Neural cell (in vitro differentiated cells): ENCODE data around the gene LMO2.

ENCODE experiments used
- EZH2 ChIP-seq: fragments of 200-600, 300-800 bp; shearing (Covaris generic), sonication (generic); IDR thresholded peaks from 2 replicates; pipeline ENCODE4 v1.6.1; 2014; ENCODE audit warnings: antibody characterized with exemption, low read length, borderline replicate concordance, mild to moderate bottlenecking; ENCODE audit not compliant: insufficient read depth, poor library complexity, severe bottlenecking
- POLR2AphosphoS5 ChIP-seq: IDR thresholded peaks from 2 replicates; pipeline ENCODE4 v1.6.1; 2012
- SMC3 ChIP-seq: fragments of 450-650 bp; conservative IDR thresholded peaks from 2 replicates; pipeline ENCODE4 v1.6.1; 2014; ENCODE audit warnings: antibody characterized with exemption, mild to moderate bottlenecking, moderate library complexity; ENCODE audit not compliant: poor library complexity
- TF ChIP-seq, protein P1 (sequence below): fragments of 450-650 bp; IDR thresholded peaks from 2 replicates; pipeline ENCODE4 v1.5.1; 2014; ENCODE audit warnings: antibody characterized with exemption, mild to moderate bottlenecking, moderate library complexity; ENCODE audit not compliant: poor library complexity, severe bottlenecking
- TF ChIP-seq, protein P2 (sequence below): IDR thresholded peaks from 2 replicates; pipeline ENCODE4 v1.6.1; 2012; ENCODE audit warnings: borderline replicate concordance

DNA sequence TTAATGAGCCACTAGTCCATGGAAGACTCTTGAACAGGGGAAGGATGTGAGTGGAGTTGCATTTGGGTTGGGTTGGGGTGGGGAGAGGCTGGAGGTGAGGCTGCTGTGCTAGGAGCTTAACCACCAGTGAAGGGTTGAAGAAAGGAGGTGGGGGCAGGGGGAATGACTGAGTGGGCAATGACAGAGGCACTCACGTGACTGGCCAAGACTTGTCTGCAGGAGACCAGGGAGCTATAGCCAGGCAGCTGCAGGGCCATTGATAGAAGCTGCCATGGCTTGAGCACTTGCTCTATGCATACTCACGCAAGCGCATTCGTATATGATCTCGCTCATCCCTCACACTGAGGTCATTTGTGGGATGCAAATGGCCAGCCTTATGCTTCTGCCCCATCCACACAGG lies 4.0 kb downstream of the LMO2 start:
- TF ChIP-seq, protein P1, sequence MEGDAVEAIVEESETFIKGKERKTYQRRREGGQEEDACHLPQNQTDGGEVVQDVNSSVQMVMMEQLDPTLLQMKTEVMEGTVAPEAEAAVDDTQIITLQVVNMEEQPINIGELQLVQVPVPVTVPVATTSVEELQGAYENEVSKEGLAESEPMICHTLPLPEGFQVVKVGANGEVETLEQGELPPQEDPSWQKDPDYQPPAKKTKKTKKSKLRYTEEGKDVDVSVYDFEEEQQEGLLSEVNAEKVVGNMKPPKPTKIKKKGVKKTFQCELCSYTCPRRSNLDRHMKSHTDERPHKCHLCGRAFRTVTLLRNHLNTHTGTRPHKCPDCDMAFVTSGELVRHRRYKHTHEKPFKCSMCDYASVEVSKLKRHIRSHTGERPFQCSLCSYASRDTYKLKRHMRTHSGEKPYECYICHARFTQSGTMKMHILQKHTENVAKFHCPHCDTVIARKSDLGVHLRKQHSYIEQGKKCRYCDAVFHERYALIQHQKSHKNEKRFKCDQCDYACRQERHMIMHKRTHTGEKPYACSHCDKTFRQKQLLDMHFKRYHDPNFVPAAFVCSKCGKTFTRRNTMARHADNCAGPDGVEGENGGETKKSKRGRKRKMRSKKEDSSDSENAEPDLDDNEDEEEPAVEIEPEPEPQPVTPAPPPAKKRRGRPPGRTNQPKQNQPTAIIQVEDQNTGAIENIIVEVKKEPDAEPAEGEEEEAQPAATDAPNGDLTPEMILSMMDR: no peak
- TF ChIP-seq EZH2 (no peak), POLR2AphosphoS5 (no peak), SMC3 (no peak)
- TF ChIP-seq, protein P2, sequence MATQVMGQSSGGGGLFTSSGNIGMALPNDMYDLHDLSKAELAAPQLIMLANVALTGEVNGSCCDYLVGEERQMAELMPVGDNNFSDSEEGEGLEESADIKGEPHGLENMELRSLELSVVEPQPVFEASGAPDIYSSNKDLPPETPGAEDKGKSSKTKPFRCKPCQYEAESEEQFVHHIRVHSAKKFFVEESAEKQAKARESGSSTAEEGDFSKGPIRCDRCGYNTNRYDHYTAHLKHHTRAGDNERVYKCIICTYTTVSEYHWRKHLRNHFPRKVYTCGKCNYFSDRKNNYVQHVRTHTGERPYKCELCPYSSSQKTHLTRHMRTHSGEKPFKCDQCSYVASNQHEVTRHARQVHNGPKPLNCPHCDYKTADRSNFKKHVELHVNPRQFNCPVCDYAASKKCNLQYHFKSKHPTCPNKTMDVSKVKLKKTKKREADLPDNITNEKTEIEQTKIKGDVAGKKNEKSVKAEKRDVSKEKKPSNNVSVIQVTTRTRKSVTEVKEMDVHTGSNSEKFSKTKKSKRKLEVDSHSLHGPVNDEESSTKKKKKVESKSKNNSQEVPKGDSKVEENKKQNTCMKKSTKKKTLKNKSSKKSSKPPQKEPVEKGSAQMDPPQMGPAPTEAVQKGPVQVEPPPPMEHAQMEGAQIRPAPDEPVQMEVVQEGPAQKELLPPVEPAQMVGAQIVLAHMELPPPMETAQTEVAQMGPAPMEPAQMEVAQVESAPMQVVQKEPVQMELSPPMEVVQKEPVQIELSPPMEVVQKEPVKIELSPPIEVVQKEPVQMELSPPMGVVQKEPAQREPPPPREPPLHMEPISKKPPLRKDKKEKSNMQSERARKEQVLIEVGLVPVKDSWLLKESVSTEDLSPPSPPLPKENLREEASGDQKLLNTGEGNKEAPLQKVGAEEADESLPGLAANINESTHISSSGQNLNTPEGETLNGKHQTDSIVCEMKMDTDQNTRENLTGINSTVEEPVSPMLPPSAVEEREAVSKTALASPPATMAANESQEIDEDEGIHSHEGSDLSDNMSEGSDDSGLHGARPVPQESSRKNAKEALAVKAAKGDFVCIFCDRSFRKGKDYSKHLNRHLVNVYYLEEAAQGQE: no peak
